SK-N-MC (cell line): ENCODE data around the gene CDKN2B-AS1.

ENCODE experiments used
- EZH2 ChIP-seq: fragments of 200-600 bp; sonication (generic); IDR thresholded peaks from one replicate; pipeline ENCODE4 v1.6.1; 2017; ENCODE audit warnings: antibody characterized with exemption
- FOXP2 ChIP-seq: optimal IDR thresholded peaks from 2 replicates; pipeline ENCODE3; 2011; ENCODE audit warnings: mild to moderate bottlenecking, moderate library complexity; ENCODE audit not compliant: insufficient read depth; ENCODE audit errors: extremely low read length, control extremely low read depth
- POLR2AphosphoS5 ChIP-seq: IDR thresholded peaks from 2 replicates; pipeline ENCODE4 v1.6.1; 2012; ENCODE audit warnings: mild to moderate bottlenecking, low read depth, low read length, borderline replicate concordance

DNA sequence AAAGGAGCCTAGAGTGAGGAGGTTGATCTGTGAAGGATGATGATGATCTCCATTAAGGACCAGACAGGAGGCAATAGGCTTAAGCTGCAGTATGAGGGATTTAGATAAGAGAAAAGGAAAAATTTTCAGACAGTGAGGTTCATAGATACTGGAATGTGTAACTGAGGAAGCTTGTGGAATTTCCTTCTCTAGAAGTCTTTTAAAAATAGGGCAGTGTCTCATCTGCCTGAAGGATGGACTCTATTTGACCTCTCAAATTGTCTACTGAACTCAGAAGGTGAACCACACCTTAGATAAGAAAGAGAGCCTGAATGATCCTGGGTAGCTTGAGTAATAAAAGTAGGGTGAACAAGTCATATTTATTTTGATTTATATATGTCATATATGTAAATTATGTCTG, 162.7 kb downstream of the CDKN2B-AS1 start:
- TF ChIP-seq EZH2, result no peak
- TF ChIP-seq POLR2AphosphoS5, result no peak
- no peak for TF ChIP-seq FOXP2
